GM12874 (cell line): ENCODE results near the gene KAZN.

Source experiments
- TF ChIP-seq, protein P1 (sequence below): IDR thresholded peaks from 2 replicates; pipeline ENCODE4 v1.5.1; 2011; ENCODE audit warnings: low read depth, mild to moderate bottlenecking, control low read depth, low read length, moderate library complexity; ENCODE audit not compliant: insufficient read depth

The KAZN gene

DNA sequence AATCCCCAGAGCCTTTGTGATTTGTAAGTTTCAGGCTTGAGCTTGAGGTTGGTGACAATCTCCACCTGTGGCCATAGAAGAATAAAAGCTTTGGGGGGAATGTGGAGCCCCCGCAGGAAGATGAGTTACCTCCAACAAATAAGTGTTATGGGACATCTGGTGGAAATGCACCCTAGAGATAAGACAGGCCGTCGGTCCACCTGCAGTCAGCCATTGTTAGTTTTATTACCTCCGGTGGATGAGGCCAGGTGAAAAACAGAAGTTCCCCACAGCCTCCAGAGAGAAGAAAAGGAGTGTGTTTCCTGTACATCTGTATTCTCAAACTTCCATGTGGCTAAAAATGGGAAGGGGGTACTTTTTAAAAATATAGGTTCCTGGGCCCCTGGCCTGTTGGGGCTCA lies 137.4 kb downstream of the KAZN start:
- TF ChIP-seq, protein P1, sequence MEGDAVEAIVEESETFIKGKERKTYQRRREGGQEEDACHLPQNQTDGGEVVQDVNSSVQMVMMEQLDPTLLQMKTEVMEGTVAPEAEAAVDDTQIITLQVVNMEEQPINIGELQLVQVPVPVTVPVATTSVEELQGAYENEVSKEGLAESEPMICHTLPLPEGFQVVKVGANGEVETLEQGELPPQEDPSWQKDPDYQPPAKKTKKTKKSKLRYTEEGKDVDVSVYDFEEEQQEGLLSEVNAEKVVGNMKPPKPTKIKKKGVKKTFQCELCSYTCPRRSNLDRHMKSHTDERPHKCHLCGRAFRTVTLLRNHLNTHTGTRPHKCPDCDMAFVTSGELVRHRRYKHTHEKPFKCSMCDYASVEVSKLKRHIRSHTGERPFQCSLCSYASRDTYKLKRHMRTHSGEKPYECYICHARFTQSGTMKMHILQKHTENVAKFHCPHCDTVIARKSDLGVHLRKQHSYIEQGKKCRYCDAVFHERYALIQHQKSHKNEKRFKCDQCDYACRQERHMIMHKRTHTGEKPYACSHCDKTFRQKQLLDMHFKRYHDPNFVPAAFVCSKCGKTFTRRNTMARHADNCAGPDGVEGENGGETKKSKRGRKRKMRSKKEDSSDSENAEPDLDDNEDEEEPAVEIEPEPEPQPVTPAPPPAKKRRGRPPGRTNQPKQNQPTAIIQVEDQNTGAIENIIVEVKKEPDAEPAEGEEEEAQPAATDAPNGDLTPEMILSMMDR, result no peak

DNA sequence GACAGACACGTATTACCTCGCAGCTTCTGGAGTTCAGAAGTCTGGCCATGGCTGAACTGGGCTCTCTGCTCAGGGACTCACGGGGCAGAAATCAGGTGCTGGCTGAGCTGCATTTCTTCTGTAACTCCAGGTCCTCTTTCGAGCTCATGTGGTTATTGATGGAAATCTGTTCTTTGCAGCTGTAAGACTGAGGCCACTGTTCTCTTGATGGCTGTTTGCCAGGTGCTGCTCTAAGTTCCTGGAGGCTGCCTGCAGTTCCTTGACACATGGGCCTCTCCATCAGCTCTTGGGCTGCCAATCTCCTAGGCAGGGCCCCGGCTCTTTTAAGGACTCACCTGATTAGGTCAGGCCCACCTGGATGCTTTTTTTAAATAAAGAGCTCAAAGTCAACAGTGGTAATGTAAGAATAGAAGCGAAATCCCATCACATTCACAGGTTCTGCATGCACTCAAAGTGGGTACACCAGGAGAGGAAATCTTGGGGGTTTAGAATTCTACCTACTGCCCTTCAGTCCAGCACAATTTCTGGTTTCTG lies 139.1 kb downstream of the KAZN start:
- TF ChIP-seq, protein P1, result no peak

DNA sequence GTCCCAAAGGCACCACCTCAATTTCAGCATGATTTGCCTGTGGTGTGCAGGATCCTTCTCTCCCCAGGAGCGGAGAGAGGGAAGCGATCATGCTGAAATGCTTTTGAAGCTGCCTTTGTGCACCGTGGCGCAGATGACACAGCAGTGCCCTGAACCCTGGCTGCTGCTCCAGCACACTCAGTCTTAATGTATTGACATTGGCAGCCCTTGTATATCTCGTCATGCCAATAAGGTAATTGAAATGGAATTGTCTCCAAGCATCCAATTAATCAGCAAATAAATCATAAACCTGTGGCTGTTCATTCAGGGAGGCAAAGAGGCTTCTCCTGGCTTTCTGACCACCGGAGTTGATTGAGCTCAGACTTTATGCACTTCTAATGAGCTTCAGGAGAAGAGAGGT lies 139.8 kb downstream of the KAZN start:
- TF ChIP-seq, protein P1, result no peak

DNA sequence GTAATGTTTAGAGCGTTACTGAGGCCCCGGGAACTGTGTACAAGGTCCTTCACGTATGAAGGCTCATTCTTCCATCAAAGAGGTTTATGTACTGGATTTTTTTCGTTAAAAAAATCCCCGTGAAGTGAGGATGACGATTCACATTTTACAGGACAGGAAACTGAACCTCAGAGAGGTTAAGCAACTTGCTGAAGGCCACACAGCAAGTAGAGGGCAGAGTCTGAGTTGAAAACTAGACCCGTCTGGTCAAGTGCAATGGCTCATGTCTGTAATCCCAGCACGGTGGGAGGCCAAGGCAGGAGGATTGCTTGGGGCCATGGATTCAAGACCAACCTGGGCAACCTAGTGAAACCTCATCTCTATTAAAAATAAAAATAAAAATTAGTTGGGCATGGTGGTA lies 140.2 kb downstream of the KAZN start:
- TF ChIP-seq, protein P1, result no peak

DNA sequence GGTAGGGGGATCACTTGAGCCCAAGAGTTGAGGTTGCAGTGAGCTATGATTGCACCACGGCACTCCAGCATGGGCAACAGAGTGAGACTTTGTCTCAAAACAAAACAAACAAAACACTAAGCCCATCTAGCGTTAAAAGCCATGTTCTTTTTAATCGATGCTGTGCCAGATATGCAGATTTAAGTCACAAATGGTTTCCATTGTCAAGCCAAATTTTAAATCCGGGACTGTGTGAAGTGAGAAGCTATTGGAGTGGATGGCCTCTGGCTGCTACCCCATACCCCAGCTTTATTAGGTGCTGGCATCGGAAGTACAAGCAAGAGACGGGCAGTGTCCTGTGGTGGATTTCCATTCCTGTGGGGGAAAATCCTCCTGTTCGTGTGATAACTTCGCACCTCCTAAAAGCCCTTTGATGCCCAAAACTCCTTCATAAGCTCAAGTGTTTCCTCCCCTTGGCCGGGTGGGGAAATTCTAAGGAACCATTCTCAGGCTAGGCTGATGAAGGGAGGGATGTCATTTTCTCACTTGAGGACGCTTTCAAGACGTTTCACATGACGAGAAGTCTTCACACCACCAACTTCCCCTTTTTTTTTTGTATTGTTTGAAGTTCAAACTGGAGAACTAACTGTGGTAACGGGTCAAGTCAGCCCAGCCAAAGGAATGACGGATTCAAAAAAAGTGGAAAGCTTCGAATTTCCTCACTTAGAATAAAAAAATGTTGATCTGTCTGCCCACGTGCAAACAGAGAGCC lies 140.8 kb downstream of the KAZN start:
- TF ChIP-seq, protein P1, result no peak

DNA sequence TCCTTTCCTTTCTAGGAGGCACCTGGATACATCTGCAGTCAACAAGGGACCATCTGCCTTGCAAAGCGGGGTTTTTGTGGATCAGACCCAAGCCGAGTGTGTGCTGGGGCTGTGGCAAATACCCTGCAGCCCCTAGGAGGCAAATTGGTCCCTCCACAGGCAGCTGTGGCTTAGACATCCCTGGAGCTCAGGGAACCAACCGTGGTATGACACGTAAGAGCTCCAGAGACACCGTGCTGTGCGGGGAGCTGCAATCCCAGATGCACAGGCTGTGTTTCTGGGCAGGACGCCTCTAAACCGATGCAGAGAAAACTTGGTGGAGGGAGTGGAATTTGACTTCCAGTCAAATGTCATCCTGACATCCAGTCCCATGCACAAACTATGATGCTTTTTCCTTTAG lies 141.5 kb downstream of the KAZN start:
- TF ChIP-seq, protein P1, result no peak

DNA sequence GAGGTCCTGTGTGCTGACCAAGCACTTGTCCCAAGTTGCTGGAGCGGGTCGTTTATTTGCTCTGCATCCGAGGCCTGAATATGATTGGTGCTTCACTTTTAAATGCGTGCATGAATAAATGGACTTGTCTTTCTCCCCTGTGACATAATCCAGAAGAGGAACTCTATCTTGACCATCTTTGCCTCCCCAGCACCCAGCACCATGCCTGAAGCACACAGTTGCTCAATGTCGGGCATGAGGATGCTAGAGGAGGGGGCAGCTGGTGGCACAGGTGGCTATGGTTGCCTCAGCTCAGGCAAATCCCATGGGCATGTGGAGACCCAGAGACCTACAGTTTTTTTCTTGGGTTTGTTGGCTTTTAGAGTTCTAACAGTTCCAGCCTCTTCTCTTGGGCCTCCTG lies 142.6 kb downstream of the KAZN start:
- TF ChIP-seq, protein P1, result no peak
